K562 (cell line): Measurements from ENCODE around the gene PPP1R14D.

Experiments
- IRF2 ChIP-seq: sonication (generic); formaldehyde crosslinking; IDR thresholded peaks from 2 replicates; pipeline ENCODE4 v1.8.1; 2022; ENCODE audit warnings: mild to moderate bottlenecking, missing genetic modification reagents
- MTF1 ChIP-seq: fragments of 250-450 bp; sonication (Bioruptor Pico); IDR thresholded peaks from 2 replicates; pipeline ENCODE4 v1.9.0; 2021; ENCODE audit warnings: moderate library complexity, mild to moderate bottlenecking, inconsistent platforms, borderline replicate concordance
- ZBTB7A ChIP-seq: IDR thresholded peaks from 2 replicates; pipeline ENCODE4 v1.6.1; 2011; ENCODE audit warnings: low read depth, mild to moderate bottlenecking, low read length, moderate library complexity, borderline replicate concordance; ENCODE audit not compliant: control insufficient read depth
- ZEB2 ChIP-seq: fragments of 450-650 bp; IDR thresholded peaks from 2 replicates; pipeline ENCODE4 v1.6.1; 2016

DNA sequence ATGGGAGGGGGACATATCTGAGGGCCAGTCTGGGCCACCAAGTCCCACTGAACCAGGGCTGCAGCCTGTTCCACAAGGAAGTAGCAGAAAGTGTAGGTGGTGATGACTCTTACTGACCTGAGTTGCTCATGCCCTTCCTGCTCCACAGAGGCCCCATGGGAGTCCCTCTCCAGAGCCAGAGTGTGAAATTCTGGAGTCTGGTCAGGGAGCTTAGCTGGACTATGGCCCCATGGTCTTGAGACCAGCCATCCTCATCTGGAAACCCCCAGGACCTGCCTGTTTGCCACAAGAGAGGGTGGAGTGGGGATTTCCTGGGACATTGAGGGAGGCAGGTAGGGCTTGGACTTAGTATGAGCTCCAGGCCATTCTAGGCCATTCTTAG, 18.3 kb upstream of the PPP1R14D start:
- TF ChIP-seq IRF2 (CRISPR knock-in tag) (no peak), MTF1 (CRISPR knock-in tag) (no peak), ZEB2 (no peak), ZBTB7A (no peak)
